GM19452 (cell line): ENCODE data around the gene WSCD2.

Experiments used
- ATAC-seq: cut with Tn5 transposase; IDR thresholded peaks from one replicate; pipeline ENCODE4 v1.9.1; 2021; ENCODE audit not compliant: unreplicated experiment

The WSCD2 gene

DNA sequence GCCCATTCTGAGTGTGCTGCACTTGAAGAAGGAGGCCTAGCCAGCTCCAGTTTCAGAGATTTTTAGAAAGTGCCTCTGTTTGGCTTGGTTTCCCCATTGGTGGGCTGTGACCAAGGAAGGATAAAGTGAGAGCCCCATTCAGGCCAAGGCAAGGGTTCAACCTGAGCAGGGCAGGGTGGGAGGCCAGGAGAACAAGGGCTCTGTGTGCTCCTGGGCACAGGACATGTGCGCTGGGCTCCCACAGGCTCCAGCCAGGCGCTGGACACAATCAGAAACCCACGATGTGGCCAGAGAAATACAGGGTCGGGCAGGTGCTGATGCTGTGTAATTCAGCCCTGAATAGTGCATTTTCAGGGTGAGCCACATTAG is 23.1 kb downstream of the WSCD2 start:
- no peak for ATAC-seq

DNA sequence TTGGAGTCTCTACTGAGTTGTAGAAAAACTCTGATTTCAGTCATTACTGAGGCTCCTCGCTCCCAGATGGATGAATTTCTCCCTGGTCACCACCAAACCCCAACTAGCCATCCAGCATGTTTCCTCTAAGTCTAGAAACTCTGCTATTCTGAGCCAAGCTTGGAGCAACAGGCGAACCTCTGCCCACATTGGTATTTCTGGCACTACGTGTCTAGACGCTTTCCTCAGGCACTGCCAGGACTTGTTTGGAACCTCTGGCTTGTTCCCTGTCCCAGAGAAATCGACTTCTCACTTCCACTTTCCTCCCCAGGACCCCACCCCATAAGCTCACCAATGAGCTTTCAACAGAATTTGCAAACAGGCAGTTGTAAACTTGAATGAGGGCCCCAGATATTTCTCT is 27.6 kb downstream of the WSCD2 start:
- ATAC-seq, result no peak

DNA sequence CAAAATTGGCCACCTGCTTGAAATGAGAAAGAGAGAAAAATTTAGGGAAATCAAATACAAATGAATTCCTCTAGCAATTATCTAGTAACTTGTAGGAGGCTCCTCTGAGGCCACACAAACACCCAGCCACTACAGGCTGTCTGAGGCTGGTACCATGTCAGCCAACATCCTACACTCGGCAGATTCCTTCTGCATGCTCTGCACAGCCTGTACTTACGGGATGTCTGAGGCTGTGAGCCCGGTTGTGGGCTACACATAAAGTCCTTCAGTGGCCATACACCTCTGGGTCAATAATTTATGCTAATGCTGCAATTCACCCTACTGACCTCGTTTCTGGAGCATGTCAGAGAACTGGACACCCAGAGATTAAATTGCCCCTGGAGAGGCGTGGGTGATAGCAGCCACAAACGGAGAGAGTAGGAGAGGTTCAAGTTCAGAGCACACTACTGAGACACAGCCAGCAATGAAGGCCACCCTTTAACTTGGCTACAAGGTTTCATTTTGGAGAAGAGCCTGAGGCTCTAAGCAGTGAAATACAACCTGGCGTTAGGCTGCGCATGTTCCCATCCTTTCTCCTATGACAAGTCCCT is 28.9 kb downstream of the WSCD2 start:
- ATAC-seq, result no peak

DNA sequence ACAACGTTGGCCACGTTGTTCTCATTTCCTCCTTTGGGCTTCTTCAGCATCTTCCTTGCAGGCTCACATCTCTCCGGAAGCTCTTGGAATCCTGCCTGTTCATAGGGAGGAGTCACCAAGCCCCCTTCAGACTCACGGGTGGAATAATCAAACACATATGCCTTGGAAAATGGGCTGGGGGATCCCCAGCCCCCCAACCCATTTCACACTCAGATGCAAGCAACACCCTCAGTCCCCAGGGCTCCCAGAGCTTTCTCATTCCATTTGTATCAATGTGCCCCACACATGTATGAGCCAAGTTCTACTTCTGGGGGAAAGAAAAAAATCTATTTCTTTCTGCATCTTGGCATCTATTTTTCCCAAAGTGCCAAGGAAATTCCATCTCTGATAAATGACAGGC is 33.1 kb downstream of the WSCD2 start:
- no peak for ATAC-seq

DNA sequence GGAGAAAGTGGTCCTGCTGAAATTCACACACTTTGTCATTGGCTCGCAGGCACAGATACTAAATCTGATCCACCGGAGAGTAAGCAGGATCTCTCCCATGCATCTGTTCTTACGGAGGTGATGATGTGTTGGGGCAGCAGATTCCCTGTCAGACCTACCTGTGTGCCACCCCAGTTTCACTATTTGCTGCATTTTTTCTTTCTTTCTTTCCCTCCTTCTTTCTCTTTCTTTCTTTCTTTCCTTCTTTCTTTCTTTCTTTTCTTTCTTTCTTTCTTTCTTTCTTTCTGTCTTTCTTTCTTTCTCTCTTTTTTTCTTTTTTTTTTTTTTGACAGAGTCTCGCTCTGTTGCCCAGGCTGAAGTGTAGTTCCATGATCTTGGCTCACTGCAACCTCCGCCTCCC is 37.4 kb downstream of the WSCD2 start:
- ATAC-seq, result no peak

DNA sequence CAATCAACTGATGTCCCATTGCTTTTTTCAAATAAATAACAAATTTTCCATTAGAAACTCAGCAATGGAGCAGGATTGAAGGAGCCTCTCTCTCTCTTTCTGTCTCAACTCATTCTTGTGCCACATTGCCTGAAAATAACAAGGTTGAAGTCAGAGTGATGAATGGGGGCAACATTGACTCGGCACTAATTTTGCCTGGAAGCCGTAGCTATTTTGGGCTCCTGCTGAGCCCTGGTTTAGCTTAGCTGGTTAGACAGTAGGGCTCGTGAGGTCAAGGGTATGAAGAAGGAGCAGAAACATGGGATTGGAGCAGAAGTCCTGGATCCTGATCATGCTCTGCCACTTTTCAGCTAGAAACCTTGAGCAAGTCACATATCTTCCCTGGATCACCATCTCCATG is 38.9 kb downstream of the WSCD2 start:
- ATAC-seq, result no peak

DNA sequence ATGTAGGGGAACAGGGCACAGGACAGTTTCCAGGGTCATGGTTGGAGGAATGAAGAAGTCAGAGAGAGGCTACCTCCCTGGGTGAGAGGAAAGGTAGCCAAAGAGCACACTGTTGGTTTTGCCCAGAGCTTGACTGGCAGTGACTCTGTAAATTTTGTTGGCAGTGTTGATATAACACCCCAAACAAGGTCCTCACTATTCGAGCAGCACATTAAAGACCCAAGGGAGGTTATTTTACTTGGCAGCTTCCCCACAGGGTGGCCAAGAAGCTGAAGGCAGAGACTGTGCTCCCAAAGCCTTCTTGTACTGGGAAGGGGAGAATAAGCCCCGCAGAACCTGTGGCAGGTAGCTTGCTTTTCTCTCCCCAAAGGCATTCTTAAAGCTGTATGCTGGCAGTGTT is 40.6 kb downstream of the WSCD2 start:
- no peak for ATAC-seq

DNA sequence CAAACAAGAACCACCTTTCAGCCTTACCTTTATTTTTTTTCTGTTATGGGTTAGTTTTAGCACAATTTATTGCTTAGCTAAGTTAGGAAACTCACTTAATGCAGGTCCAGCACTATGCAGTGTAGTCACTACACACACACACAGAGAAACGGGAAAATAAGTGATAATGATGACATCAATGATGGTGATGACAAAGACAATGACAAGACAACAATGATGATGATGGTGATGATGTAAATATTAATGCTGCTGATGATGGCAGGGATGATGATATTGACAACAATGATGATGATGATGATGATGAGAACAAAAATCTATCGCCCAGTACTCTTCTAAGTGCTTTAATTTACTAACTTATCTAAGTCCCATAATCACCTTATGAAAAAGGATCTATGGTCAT is 41.1 kb downstream of the WSCD2 start:
- no peak for ATAC-seq

DNA sequence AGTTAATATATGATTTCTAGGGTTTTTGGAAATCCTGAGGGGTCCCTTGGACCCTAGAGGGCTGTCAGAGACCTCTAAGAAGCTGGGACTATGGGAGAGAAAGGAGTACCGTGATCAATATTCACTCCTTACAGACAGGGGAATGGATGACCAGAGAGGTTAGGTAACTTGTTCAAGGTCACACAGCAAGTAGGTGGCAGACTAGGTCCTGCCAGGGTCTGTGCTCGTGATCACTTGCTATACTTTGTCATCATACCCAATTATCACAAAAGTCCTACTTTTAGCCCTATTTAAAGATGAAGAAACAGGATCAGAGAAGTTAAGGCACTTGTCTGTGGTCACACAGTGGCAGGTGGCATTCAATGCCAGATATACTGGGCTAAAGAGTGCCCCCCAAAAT is 42.9 kb downstream of the WSCD2 start:
- no peak for ATAC-seq

DNA sequence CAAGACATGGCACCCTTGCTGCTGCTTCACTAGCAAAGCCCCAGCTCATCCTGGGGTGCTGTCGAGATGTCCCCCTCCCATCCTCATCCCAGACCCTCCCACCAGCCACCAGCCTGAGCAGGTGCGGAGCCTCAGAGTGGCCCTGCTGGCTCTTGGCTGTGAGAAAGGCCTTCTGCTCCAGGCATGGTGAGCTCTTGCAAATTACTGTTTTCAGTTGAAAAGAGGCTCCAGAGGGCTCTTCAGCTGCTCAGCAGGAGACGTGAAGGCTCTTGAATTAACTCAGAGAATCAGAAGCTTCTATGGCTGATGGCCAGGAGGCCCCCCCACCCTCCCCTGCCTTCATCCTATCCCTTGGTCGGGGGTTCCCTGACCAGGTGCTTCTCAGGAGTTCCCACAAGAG is 44.1 kb downstream of the WSCD2 start:
- ATAC-seq, result no peak

DNA sequence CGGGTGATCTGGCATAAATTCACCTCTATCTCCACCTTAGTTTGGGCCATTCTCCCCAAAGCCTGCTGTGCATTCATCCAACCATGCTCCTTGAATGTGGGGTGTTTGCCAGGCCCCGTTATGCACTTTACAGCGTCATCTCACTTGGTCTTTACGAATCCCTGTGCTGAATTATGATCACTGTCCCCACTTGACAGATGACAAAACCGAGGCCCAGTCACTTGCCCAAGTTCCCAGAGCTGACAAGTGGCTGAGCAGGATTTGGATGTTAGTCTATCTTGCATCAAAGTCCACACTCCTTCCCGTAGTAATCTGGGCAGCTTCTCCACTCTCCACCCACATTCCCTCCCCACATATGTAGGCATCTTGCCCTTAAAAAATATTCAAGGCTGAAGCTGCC is 44.8 kb downstream of the WSCD2 start:
- ATAC-seq, result no peak

DNA sequence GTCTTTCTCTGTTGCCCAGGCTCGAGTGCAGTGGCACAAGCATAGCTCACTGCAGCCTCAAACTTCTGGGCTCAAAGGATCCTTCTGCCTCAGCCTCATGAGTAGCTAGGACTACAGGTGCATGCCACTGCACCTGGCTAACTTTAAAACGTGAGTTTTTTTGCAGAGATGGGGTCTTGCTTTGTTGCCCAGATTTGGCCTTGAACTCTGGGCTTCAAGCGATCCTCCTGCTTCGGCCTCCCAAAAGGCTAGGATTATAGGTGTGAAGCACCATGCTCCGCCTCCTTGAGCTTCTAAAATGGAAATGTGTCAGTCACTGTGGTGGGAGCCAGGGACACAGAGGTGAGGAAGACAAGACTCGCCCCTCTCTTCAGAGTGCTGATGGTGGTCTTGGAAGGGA is 45.6 kb downstream of the WSCD2 start:
- ATAC-seq, result no peak

DNA sequence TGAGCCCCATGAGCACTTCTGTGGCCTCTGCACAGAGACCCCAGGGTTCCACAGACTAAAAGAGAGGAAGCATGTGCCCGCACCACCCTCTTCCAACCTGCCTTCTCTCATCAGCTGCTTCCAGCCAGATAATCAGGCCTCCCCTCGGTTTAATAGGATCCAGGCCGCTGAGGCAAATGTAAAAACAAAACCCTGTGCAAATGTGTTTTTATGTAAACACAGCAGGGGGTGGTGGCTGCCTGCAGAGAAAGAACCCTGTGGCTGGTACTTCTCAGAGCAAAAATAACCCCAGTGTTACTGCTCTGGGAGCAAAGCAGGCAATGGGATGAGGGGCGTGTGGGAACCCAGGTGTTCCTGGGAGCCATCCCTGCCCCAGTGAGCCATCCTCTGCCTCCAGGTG is 46.2 kb downstream of the WSCD2 start:
- ATAC-seq, result no peak

DNA sequence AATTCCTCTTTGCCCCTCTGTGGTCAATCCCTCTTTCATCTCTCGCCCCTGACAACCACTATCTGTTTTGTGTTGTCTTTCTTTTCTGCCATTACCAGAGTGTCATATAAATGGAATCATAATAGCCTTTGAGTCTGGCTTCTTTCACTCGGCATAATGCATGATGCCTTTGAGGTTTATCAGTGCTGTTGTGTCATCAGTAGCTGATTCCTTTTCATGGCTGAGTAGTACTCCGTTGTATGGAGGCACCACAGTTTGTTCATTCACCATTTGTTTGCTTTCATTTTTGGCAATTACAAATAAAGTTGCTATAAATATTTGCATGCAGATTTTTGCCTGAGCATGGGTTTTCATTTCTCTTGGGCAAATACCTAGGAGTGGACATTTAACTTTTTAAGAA is 47.2 kb downstream of the WSCD2 start:
- ATAC-seq, result no peak

DNA sequence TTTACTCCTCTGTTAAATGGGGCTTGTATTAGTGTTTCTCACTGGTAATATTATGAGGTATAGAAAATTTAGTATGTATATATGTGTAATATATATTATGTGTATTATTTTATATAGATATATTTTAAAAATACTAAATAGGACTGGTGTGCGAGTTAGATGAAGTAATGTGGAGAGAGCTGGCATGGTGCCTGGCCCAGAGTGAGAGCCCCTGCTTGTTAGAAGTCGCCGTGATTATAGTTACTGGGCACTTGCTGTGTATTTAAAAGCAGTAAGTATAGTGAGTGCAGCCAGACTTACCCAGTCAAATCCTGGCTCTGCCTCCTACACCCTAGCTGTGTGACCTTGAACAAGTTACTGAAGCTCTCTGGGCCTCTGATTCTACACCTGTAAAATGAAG is 48.0 kb downstream of the WSCD2 start:
- ATAC-seq, result no peak

DNA sequence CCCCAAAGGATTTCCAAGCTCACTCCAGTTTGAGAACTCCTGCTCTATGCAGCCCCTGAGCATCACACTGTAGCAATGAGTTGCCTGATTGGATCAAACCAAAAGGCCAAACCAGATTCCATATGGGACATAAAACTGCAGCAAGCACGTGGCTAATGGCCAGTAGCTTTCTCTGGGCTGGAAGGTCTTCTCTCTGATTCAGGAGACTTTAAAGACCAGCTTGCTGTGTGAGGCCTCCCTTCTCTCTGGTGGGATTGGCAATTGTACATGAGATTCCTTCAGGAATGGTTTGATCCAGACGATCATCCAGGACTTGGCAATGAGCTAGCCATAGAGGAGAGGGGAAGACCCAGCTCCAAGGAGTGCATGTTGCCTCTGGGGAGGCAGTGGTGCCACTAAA is 50.2 kb downstream of the WSCD2 start:
- no peak for ATAC-seq

DNA sequence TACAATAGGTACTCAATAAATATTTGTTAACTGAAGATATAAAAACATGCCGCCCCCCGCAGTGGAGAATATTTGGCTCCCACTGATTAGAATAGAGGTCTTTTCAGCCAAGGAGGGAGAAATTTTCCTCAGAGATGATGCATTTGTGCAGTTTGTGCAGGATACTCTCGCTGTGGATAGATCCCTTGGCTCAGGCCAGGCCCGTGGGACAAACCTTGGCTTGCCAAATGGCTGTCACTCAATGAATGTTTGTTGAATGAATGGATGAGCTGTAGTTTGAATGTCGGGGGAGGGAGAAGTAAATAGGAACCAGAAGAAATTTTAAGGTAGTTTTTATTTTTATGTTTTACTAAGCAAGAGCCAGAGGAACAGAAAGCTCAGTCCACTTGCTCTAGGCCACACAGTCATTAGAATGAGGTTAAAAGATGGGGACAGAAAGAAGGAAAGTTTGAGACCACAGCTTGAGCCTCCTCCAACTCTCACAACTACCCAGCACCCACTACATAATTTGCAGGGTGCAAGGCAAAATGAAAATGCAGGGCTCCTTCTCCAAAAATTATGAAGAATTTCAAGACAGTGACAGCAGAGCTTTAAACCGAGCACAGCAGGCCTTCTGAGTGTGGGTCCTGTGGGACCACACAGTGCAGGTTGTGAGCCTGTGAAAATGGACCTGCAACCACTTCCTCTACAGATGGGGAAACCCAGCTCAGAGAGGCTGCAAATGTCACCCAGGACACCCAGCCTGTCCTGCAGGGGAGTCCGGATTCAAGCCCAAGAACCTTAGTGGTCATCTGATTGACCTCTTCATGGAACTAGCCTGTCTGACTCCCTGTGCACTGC is 51.4 kb downstream of the WSCD2 start:
- ATAC-seq, result no peak

DNA sequence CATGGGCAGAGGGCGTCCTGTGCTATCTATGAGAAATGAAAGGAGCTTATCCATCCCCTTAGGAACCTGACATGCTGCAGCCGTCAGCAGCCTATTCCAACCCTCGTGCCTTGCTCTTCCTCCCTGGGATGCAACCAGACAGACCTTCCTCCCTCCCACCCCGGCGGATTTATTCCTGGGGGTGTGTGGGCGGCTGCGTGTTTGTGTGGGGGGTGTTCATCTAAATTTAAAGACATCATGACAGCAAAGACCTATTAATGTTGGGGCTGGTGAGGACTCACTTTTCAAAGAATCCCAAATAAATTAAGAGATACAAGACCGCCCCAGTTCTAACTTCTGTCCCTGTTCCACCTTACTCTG is 52.0 kb downstream of the WSCD2 start:
- no peak for ATAC-seq

DNA sequence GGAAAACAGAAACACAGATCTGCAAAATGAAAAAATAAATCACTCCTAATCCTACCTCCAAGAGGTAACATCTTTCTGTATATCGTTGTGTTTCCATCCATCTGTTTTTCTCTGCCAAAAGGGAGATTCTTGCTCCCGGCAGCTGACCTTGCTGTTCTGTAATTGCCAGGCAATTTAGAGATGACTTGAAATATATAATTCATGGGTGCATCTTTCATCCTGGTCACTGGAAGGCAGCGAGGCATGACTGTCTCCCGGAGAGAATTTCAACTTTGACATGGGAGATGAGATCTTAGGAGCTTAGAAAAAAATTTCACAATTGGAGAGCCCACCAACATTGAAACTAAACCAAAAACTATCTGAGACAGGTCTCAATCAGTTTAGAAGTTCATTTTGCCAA is 53.0 kb downstream of the WSCD2 start:
- ATAC-seq, result no peak

DNA sequence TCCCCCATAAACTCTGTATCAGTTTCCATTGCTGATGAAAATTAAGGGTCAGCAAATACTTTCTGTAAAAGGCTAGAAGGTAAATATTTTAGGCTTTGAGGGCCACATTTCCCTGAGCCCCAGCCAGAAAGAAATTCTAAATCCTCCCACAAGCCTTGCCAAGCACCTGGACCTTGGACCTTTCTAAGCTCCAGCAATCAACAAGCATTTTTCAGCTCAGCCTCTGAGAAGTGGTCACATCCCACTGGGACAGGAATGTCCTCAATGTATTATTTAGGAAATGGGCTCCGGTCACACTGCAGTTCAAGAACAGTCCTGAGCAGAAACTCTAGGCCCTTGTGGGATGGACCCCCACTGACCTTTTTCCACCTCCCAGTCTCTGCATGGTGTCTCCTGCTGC is 55.9 kb downstream of the WSCD2 start:
- ATAC-seq, result no peak

DNA sequence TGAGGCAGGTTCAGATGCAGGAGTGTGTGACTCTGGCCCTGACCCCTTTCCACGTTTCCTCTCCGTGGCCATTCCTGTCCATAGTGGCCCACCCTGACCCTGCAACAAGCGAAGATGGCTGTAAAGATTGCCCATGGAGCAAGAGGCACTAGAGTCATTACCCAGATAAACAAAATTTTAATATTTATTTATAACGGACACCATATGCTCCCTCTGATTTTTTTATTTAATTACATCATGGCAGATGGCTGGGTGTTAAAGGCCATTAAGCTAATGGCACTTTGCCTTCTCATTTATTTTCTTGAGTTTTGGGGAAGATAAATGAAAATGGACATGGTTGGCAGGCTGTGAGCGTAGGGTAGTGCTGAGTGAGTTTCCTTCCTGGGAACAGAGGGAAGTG is 58.7 kb downstream of the WSCD2 start:
- ATAC-seq, result no peak

DNA sequence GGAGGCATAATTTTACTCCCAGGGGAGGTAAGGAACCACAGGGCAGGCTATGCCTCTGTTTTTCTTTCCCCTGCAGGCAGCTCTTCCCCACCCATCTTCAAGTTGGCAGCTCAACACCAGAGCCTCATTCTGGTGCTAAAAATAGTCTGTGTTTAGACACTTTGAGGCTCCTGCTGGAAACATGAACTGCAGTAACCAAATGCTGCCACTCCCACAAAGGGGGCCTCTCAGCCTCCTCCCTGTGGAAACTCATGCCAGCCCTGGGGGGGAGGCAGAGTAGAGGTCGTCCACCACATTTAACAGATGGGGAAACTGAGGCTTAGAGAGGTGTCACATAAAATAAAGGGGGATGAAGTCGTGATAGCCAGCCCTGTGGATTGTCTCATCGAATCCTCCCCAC is 61.4 kb downstream of the WSCD2 start:
- no peak for ATAC-seq

DNA sequence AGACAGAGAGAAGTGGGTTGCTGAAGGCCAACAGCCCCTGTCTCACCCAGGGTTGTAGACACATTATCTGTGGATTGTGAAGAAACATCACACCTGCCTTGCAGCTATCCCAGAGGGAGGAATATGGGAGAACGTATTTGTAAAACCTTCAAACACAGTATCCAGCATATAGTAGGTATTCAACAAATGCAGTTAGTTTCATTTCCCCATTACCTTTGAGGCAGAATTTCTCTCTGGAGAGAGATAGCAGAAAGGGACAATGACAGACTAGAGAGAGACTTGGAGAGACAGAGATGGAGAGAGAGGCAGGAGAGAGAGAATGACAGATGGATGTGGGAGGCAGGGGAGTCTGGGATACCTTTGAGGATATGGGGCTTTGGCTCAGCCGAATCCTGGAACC is 62.0 kb downstream of the WSCD2 start:
- no peak for ATAC-seq
